Stimulated activated CD4-positive, alpha-beta T cell treated with anti-CD3 and anti-CD28 coated beads, Interleukin-15, amount 100 ng/mL, for 48 hours (primary cell): ENCODE data around the gene VSTM2B.
A peak's percentile ranks its signal among the peaks of the same experiment; 100 is the strongest.

ENCODE experiments used
- DNase-seq, 2 donors: peaks; one replicate each; pipeline ENCODE4 v3.0.0-alpha.2; 2020; ENCODE audit warnings: low read depth in 2 of 2

Gene VSTM2B

DNA sequence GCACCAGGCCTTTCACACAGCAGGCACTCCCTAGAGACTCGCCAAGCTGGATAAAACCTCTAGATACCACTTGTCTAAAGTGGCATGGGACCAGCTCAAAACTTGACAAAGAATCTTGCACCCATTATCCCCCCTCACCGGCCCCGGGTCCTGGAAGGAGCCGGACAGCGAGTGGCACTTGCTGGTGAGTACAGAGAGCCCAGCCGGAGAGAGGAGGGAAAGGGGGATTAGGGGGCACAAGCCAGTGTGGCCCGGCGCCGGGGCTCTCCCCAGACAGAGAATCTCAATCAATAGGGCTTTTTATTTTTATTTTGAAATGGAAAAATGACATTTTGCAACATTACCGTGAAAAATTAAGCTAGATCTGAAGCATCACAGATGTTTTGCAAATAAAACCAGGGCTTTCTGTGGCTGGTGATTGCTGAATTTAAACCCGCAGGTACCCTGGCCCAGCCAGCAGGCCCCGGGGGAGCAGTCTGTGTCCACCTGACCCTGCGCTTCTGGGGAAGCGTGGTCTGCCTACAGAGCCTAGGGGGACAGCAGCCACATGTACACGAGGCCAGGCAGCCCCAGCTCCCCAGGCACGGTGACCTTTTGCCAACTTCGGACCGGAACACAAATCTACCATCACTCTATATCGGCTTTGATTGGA is 10.0 kb upstream of the VSTM2B start:
- DNase-seq, result no peak

DNA sequence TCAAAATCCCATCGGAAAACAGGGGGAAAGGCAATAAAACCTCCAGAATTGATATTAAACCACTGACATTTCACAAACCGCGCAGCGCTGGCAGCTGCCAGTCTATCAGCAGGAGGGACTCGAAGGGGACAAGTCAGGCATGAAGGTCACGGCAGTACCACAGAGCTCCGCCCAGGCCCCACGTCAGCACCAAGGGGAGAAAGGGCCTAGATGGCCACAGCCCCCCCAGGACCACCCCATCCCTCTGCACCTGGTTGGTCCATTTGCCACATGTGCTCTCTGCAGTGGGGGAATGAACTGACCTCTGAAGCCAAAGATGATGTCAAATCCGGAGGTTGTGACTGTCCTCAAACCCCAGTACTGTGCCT is 9.5 kb upstream of the VSTM2B start:
- no peak for DNase-seq

DNA sequence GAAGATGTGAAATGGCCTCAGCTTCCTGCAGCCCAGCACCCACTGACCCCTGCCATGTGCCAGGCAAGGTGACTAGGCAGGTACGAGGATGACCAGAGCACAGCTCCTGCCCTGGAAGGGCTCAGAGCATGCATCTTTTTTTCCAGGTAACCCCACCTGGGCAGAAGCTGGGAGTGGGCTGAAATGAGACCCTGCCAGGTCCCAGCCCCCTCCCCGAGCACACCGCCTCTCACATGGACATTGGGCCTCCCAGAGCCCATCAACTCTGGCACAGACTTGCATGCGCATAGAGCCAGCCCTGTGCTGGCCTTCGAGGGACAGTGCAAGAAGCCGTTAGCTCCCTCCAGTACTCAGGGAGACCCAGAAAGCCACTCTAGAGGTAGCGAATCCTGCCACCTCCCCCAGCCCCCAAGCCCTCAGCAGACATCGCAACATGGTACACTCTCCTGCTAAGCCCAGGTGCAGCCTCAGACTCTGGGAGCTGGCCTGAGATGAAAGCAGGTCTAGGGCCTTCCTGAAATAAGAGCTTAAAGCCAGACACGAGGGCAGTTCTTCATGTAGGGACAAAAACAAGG is 8.9 kb upstream of the VSTM2B start:
- no peak for DNase-seq

DNA sequence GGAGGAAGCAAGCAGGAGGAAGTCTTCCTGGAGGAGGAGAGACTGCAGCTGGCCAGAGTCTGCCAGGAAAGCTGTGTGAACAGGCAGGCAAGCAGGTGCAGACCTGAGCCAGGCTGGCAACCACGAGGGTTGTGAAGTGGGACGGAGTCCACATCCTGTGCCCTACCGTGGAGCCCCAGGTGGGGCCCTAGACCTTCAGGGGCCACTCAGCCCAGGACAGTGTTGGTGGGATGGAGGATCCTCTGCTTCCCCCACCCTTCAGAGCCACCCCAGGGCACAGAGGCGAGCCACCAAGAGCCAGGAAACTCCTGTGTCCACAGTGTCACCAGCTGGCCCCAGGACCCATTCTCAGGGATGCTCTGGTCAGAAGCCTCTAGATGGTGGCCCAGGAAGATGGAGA is 8.4 kb upstream of the VSTM2B start:
- DNase-seq, result no peak

DNA sequence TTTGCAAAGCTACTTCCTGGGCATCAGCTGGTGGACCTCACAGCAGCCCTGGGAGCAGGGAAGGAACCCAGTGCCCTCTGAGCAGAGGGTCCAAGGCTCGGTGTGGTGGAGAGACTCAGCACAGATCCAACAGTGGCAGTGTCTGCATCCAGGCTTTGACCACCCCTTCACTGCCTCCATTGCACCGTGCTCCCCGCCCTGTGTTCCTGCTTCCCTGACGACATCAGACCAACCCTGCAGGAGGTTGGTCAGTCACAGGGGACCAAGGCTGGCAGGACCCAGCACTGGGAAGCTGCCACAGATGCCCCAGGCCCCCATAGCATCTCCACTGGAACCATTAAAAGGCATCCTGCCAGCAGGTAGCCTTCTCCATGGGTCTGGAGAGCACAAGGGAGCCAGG is 7.8 kb upstream of the VSTM2B start:
- no peak for DNase-seq

DNA sequence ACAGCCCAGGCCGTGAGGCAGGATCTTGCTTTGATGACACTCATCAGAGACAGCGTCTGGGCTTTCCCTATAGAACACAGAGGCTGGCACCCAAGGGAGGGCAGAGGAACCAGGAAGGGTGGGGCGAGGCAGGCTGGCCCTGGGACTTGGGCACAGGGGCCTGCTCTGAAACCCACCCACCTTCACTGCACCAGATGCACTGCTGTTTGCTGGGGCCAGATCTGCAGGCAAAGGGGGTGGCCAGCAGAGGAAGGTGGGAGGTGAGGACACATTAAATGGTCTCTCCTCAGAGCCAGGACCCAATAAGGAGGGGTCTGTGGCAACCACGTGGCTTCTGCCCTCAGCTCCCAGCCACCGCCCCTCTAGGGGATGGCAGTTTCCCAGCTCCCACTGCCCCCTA is 6.6 kb upstream of the VSTM2B start:
- DNase-seq, result no peak

DNA sequence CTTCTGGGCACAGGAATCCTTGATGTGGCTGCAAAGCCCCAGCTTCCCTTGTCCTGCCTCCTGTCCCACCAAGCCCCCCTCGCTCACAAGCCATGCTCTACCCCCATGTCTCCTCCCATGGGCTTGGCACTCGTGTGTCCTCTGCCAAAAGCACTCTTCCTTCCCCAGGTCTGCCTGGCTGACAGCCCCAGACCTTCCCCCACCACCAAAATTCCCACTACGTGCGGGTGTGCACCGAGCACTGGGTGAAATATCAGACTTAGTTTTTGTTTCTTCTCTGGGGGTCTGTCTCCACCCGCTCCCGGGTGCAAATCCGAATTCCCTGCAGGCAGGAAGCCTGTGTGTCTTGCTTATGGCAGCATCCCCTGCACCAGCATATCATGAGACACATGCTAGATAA is 5.9 kb upstream of the VSTM2B start:
- DNase-seq, result no peak

DNA sequence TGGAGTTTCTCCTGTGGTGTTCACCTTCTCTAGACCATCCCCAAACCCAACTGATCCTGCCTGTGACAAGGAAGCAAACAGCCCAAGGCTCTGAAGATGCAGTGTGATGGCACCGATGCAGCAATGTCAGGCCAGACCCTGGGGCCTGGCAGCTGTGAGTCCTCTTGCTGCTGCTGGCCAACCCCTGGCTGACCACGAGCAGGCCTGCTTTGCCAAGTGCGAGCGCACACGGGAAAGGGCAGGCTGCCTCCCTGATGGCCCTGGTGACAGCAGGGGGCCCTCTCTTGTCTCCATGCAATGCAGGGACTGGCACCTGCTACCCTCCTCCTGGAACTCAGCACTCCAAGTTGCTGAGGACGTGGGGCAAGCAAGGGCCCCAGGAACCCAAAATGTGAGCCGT is 5.4 kb upstream of the VSTM2B start:
- DNase-seq, result no peak

DNA sequence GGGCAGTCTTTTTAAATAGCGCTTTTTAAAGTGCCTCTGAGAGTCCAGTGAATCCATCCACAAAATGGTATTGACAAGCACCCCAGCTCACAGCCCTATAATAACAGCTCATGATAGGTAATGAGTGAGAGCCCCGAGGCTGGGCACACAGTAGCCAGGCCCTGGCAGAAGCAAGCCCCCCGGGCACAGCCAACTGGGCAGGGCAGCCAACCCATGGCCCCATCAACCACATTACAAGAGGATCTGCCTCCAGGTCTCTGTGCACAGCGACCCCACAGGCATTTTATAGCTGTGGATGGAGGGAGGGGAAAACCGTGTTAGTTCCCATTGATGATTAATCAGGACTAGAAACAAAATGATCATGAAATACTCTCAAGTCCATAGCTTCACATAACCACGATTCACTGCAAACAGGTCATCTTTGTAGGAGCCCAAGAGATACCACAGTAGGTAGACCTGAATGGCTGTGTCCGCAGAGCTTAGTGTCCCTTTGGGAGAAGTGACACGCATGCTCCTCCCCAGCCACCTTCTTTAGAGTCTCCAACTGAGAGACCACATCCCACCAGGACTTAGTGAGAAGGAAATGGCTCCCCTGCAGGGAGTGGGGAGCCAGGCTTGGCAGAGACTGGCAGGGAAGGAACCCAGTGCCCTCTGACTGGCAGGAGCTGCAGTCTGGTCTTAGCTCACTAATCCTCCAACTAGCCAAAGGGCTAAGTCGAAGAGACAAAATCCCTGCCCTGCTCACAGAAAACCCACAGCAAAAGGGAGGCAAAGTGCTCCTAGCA is 4.3 kb upstream of the VSTM2B start:
- no peak for DNase-seq

DNA sequence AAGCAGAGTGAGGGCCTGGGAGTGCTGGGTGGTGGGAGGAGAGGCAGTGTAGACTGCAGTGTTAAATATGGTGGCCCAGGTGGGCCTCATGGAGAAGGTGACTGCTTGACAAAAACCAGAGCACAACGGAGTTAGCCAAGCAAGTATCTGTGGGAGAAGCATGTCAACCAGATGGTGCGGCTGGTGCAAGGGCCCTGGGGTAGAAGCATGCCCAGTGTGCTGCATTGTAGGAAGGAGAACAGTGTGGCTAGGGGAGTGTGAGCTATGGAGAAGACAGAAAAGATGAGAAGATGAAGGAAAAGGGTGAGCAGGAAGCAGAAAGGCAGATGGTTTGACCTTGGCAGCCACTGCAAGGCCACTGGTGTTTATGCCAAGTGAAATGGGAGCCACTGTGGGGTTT is 2.2 kb upstream of the VSTM2B start:
- DNase-seq, result no peak

DNA sequence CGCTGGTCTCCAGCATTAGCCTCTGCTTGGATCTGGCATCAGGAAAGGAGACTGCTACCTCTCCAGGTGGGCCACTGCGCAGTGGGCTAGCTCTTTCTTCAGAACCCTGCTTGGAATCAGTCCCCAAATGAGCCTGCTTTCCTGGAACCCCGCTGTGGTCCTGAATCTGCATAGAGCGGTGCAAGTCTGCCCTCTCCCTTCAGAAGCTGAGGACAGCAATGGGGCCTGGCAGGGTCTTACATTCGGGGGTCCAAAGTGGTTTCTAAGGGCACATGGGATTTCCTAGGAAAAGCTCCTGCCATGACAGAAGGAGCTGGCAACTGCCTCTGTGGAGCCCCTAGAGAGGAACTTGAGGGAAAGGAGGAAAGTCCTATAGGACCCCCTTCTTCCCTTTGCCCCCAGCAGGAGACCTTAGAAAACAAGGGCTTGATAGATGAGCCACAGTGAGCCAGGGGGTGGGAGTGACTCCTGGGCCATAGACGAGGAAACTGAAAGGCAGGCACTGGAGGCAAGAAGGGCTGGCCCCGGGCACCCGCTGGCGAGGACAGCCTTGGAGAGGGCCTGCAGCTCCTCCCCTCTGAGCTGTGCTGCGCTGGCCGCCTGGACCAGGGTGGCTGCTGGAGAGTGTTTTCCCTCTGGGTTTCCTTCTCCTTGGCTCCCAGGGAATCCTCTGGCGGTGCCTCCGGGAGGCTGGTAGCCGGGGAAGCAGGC is 1.4 kb upstream of the VSTM2B start:
- DNase-seq, result no peak

DNA sequence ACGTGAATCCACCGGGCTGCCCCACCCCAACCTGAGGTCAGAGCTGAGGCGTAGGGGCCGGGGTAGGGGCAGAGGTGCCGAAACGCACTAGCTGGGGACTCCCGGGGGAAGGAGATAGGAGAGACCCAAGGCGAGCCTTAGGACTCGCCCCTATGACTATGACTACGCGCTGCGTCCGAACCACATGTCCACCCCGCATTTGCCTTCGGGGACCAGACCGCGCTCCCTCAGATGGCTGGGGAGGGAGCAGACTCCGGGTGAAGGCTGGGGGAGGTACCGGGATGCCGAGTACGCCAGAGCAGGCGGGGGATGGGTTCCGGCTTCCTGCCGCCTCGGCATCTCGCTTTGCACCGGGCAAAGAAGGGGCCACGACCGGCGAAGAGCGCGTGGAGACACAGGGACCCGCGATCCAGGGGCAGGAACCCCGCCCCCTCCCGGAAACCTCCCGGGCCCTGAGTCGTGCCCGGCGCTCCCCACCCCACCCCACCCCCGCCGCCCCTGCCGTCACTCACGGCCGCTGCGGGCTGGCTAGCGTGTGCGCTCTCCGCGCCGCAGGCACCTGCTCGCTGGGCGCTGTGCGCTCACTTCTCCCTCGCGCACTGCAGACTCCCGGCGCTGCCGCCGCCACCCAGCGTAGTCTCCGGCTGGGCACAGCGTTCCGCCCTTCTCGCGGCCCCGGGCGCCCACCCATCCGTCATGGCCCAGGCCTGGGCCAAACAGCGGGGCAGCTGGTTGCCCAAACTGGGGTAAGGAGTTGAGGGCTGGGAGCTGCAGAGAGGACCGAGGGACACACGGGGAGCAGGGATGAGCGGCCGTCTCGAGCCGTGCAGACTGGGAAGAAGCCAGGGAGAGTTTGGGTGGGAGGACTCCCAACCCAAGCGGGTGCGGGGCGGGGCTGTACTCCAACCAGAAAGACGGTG is 622 bp upstream of the VSTM2B start:
- DNase-seq, result no peak

DNA sequence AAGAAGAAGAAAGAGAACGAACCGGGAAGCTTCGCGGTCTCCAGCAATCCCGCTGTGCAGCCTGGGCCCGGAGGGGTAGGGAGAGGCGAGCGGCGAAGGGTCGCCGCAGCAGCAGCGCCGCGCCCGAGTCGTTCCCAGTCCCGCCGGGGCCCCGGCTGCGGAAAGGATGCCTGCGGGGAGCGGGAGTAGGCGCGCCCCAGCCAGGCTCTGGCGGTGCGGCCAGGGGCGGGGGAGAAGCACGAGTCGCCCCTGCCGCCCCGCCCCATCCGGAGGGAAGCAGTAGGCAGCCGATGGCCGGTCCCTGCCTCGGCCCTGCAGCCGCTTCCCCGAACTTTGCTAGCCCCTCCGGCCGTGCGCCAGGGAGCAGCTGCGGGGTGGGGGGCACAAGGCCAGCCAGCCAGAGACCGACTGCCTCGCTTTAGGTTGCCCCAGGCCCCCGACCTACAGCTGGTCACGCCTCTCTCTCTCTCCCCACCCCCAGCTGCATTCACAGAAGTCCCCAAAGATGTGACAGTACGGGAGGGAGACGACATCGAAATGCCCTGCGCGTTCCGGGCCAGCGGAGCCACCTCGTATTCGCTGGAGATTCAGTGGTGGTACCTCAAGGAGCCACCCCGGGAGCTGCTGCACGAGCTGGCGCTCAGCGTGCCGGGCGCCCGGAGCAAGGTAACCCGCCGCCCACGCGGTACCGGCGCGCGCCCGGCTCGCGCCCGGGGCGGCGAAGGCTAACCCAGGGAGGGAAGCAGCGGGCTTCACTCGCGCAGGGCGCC is 1.1 kb downstream of the VSTM2B start:
- peak in 1 of 2 donors; percentile 30 for DNase-seq

DNA sequence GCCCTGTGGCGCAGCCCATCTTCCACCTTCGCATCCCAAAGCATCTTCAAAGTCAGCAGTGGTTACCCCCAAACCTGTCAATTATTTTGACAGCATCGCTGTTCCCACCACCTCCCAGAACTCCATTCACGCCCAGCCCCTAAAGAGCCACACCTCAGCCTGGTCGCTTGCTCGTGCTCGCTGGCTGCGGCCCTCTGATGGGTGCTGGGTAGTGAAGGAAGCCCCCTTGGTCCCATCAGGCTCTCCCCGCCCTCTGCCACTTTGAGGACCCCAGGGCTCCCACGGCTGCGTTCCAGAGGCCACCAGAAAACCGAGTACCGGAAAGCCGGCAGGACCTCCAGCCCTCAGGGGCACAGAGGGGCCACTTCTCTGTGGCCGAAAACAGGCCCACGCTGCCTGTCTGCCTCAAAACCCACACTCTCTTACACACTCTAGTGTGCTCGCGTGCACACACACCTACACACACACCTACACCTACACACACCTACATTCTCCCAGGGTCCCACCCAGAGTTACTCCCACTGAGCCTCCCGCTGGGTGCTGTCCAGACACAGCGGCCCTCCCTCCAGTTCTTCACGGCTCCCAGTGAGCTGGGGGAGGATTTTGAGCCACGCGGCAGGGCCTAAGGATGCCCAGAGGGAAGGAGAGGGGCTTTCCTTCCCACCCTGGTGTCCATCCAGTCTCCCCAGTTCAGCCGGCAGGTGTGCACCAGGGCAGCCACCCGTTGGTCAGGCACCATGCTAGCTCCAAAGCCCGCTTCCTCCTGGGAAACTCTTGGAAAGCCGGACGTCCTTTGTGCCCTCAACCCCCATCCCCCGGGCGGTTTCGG is 1.9 kb downstream of the VSTM2B start:
- DNase-seq, result no peak

DNA sequence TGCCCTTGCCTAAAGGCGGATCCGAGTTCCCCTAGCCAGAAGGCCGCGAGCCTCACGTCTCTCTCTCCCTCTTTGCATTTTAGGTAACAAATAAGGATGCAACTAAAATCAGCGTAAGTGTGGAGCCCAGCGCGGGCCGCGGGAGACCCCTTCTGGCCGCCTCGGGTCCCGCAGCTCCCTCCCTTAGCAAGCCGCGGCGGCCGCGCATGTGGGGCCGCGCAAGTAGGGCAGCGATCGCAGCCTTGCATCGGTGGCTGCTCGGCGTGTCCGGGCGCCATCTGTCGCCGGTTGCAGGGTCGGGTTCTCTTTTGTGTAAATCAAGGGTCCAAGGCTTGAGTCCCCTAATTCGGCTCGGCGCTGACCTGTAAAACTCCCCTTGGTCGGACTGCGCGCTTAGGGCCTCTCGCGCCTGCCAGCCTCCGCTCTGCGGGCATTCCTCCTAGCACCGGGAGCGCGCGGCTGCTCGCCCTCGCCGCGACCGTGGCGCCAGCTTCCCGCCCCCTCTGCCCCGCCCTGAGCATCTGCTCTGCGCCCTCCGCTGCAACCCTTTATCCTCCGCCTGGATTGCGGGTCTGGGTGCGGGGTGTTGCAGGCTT is 2.7 kb downstream of the VSTM2B start:
- DNase-seq, result peak; percentile 65 to 68

DNA sequence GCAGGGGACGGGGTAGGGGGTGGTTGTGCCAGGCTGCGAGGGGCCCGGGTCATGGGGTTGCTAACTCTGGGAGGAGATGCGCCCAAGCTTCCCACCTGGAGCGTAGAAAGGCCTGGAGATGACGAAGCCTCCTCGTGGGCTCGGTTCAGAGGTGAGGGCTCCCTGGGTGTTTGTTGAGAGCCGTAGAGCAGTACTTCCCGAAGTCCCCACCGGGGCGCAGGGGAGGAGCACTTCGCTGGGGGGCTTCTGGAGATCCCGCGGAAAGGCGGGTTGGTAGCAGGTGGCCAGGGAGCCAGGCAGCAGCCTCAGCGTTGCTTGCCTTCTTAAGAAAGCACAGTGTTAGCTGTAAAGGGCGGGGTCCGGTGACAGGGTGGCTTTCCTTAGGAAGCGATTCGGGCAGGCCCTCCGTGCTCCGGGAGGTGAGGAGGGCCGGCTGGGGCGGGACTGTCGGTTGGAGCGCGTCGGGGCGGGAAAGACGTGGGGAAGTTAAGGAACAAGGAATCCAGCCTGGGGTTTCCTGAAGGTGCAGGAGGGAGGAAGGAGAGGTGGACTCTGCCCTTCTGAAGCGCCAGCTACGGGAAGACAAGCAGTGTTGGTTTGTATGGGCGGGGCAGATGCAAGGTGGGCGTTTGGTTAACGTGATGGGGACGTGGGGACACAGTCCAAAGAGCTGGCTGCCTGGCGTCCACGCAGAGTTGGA is 3.3 kb downstream of the VSTM2B start:
- no peak for DNase-seq

DNA sequence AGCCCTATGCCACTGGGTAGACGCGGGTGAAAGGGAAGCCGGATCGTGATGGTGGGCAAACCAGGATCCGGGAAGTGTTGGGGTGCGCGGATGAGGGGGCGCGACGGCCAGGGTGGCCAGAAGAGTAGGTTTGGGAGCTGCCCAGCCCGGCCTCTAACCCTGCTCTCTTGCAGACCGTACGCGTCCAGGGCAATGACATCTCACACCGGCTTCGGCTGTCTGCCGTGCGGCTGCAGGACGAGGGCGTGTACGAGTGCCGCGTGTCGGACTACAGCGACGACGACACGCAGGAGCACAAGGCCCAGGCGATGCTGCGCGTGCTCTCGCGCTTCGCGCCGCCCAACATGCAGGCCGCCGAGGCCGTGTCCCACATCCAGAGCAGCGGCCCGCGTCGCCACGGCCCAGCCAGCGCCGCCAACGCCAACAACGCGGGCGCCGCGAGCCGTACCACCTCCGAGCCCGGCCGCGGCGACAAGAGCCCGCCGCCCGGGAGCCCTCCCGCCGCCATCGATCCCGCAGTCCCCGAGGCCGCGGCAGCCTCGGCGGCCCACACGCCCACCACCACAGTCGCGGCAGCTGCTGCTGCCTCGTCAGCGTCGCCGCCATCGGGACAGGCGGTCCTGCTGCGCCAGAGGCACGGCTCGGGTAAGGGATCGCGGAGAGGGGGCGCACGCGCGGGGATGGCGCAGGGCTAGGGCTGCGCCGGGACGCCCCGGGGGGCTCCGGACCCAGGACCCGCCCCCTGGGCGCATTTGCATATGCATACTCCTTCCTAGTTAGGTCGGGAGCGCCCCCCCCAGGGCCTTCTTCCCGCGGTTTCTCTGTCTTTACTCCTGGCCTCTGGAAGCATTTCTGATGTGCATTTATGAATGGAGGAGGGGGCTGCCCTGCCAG is 4.1 kb downstream of the VSTM2B start:
- DNase-seq, result no peak
